GM21447 (cell line): ENCODE measurements around the gene RSAD1.

Source experiments
- ATAC-seq: cut with Tn5 transposase; IDR thresholded peaks from one replicate; pipeline ENCODE4 v1.9.1; 2021; ENCODE audit not compliant: unreplicated experiment

The RSAD1 gene

DNA sequence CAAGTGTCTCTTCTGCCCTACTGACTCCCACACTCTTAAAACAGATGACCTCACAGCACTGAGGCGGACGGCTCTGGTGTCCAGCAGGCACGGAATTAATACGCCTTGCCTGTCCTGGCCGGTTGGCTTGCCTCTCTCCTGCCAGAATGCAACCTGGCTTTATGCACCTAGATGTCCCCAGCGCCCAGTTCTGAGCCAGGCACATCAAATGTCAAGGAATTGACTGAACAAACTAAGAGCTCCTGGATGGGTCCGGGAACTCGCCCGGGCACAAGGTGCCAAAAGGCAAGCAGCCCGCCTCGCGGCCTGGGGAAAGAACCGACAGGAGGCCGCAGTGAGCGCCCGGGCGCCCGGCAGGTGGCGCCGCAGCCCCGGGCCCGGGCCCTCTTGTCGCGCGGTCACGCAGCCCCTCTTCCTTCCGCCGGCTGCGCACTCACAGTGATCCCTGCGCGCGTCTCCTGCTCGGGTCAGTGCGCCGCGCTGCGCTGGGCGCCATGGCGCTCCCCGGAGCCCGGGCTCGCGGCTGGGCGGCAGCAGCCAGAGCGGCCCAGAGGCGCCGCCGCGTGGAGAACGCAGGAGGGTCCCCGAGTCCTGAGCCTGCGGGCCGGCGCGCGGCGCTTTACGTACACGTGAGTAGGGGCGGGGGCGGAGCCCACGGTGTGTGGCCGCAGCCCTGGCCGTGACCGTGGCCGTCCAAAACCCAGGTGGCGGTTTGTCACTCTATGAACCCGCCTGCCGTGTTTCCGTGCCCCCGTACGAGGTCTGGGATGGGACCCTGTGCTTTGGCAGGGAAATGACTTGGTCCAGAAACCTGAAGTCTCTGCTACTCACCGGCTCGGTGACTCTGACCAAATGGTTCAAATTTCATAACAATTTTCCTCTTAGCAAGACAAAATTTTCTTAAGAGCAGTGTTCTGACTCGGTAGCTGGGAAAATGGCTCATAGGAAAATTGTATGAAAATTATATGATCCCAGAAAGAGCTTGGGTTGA lies at the start of gene RSAD1:
TSS of gene RSAD1 (plus strand) at position 470 of the 991 bp plus-strand sequence. CDS start at position 495, 25 bp downstream.
- peak; percentile 73 for ATAC-seq

GRCh38 chr17:50429793-50430192 lies 48.9 kb upstream of the RSAD1 start:
- ATAC-seq, result no peak

DNA sequence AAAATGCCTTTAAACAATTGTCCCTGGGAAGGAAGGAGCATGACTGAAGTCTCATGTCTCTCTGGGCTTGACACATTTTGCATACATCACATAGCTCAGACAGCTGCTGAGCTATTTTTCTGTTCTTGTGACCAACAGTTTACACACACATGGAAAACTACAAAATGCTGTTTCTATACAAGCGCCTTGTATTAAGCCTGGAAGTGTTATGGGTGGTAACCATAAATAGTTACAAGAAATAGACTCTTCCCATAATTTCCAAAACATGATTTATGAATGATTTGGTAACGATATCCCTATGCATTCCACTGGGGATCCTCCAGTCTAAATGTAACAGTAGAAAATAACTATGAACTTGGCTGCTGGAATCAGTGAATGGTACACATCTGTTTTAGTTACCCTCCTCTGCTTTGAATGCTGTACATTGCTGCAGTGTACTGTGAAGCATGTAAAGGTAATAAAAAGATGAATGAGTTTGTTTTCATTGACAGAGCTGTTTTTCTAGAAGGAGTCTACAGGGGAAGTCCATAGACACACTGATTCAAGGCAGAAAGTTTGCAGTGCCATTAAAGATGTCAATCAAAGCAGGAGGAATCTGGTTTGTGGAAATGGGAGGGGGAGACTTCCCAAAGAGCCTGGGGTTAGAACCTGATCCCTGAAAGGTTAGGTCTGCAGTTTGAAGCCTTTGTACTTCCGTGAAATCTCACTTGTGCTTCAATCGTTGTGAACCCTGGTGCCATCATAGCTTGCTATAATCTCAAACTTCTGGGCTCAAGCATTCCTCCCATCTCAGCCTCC lies 47.6 kb upstream of the RSAD1 start:
- ATAC-seq, result no peak

- ATAC-seq, result no peak
These were observed 46.4 kb upstream of the RSAD1 start for GRCh38 chr17:50432125-50432762.

DNA sequence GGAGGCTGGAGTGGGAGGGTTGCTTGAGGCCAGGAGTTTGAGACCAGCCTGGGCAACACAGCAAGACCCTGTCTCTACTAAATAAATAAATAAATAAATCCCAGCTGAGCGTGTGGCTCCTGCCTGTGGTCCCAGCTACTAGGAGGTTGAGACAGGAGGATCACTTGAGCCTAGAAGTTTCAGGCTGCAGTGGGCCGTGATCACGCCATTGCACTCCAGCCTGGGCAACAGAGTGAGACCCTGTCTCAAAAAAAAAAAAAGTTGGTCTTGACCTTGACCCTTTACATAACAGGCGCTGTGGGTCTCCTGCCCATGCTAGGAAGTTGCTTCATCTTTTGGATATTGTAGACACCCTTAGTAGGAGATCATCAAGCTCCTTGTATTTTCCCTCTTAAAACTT lies 41.3 kb upstream of the RSAD1 start:
- no peak for ATAC-seq

GRCh38 chr17:50439008-50439407 lies 39.7 kb upstream of the RSAD1 start:
- ATAC-seq, result no peak

DNA sequence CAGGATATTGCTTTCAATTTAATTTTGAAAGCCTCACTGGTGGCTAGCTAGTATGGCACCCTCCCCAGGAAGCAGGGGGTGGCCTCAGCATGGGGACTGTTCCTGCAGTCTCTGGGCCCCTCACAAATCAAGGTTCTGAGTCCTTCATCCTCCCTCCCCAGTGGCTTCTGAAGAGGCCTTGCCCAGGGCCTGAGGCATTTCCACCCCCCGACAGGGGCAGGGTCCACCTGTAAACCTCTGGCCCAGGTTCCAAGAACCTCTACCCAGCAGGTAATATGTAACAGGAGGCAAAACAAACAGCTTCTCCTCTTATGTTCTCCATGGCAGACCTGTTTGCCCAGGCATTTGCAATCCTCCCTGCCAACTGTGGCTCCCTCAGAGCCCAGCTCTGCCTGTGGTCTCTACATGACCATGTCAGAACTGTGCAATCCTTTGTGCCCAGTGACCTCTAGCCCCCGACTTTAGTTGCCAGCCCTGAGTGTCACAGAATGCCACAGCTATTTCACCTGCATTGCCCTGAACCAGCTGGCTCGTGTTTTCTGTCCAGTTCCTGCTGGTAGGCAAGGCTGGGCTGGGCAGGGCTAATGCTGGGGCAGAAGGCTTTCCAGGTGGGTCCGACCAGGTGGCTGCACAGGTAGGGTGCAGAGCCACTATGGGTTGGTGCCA lies 38.4 kb upstream of the RSAD1 start:
- no peak for ATAC-seq

- no peak for ATAC-seq
These were observed 37.5 kb upstream of the RSAD1 start for GRCh38 chr17:50440838-50441829.

GRCh38 chr17:50443505-50443974 lies 35.1 kb upstream of the RSAD1 start:
- ATAC-seq, result no peak

GRCh38 chr17:50444841-50445715 lies 33.6 kb upstream of the RSAD1 start:
- no peak for ATAC-seq

- ATAC-seq, result no peak
These were observed 32.8 kb upstream of the RSAD1 start for GRCh38 chr17:50445730-50446325.

DNA sequence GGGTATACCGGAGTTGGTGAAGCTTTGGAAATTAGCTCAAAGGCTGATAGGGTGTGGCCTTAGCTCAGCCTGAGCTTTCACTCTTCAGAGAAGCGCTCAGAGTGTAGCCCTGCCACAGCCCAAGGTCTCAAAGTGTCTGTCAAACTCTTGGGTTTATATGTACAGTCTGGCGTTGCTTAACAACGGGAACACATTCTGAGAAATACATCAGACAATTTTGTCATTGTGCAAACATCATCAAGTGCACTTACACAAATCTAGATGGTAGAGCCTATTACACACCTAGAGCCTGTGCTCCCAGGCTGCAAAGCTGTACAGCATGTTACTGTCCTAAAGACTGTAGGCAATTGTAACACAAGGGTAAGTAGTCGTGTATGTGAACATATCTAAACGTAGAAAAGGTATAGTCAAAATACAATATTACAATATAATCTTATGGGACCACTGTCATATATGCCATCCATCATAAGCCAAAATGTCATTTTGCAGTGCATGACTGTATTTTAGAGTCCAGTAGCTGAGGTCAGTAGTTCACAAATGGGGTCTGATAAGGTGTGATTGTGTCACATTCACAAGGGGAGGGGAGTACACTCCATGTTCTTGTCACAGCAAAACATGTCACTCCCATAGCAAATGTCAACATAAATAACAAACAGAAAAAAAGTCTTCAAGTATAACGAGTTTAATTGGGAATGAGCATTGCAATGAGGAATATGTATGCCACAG lies 30.6 kb upstream of the RSAD1 start:
- ATAC-seq, result no peak

GRCh38 chr17:50448643-50449042 lies 30.0 kb upstream of the RSAD1 start:
- ATAC-seq, result no peak

DNA sequence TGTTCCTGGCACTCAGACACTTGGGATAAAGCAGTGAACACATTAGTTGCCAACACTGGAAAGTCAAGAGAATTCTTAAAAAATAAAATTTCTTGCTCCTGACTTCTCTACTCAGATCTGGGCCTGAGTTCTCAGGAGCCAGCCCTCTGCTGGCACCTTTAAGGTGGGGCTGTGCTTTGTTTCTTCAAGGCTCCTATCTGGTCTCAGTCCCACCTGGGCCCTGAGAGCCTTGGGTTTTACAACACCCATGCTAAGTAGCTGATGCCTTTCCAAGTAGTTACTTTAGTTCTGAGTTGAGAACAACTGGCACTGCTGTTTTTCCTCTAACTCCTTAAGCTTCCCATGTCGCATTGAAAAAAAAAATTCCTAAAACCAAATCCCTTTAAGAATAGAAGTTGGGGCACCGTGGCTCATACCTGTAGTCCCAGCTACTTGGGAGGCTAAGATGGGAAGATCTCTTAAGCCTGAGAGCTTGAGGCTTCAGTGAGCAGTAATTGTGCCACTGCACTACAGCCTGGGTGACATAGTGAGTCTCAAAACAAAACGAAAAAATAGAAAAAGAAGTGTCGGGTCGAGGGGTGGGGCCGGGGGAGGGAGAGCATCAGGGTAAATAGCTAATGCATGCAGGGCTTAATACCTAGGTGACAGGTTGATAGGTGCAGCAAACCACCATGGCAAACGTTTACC lies 26.6 kb upstream of the RSAD1 start:
- no peak for ATAC-seq

DNA sequence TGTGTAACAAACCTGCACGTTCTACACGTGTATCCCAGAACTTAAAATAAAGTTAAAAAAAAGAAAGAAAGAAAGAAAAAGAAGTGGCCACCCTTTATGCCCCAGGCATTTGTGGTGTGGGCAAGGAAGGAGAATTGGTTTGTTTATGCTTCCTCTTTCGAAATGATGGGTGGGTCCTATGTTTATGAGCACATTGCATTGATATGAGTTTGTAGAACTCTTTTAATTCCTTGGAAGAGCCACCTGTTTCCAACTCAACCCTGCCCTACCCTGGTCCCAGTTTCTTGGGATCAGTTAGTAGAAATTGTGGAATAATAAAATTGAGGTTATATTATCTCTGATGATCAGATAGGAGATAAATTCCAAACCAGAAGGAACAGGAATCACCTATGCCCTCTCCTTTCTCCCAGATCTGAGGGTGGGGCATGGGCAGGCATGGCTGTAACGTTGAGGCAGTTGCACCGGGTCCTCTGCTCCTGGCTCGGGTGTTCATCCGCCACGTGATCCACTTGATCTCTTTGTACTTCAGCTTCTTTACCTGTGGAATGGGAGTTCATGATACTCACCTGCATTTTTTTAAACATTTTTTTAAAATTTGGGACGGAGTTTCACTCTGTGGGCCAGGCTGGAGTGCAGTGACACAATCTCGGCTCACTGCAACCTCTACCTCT lies 25.9 kb upstream of the RSAD1 start:
- no peak for ATAC-seq

GRCh38 chr17:50453901-50454300 lies 24.8 kb upstream of the RSAD1 start:
- no peak for ATAC-seq
